ENCODE data around the gene YTHDC1.

- no peak for TF ChIP-seq EP300 (IDR thresholded peaks at IDR 0.05)
- no peak for TF ChIP-seq POLR2AphosphoS5 (IDR thresholded peaks at IDR 0.05)
- TF ChIP-seq, protein P1, sequence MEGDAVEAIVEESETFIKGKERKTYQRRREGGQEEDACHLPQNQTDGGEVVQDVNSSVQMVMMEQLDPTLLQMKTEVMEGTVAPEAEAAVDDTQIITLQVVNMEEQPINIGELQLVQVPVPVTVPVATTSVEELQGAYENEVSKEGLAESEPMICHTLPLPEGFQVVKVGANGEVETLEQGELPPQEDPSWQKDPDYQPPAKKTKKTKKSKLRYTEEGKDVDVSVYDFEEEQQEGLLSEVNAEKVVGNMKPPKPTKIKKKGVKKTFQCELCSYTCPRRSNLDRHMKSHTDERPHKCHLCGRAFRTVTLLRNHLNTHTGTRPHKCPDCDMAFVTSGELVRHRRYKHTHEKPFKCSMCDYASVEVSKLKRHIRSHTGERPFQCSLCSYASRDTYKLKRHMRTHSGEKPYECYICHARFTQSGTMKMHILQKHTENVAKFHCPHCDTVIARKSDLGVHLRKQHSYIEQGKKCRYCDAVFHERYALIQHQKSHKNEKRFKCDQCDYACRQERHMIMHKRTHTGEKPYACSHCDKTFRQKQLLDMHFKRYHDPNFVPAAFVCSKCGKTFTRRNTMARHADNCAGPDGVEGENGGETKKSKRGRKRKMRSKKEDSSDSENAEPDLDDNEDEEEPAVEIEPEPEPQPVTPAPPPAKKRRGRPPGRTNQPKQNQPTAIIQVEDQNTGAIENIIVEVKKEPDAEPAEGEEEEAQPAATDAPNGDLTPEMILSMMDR (IDR thresholded peaks at IDR 0.05): no peak
These were observed 72.3 kb downstream of the YTHDC1 start for GRCh38 chr4:68277627-68278026.
